K562 (cell line): ENCODE measurements around the gene KCTD15. TPM values are rescaled to one million over a fixed set of nuclear protein-coding genes. Genes with fewer than 3 reads are reported as not detected.

Experiments used
- ILK ChIP-seq: fragments of 450-650 bp; IDR thresholded peaks from 2 replicates; pipeline ENCODE4 v1.6.1; 2016; ENCODE audit warnings: missing genetic modification characterization, low read depth, mild to moderate bottlenecking, missing compliant biosample characterization, moderate library complexity, borderline replicate concordance
- KDM4B ChIP-seq, 2 experiments: fragments of 450-650 bp in 1 of 2; sonication (generic) in 1 of 2; IDR thresholded peaks; 2 replicates each; pipeline ENCODE4 v1.6.1; 2016 to 2017; ENCODE audit warnings: borderline replicate concordance in 2 of 2, antibody characterized with exemption in 1 of 2, low read depth in 1 of 2, mild to moderate bottlenecking in 1 of 2
- KHSRP ChIP-seq: fragments of 450-650 bp; IDR thresholded peaks from 2 replicates; pipeline ENCODE4 v1.6.1; 2017
- NCOA1 ChIP-seq: fragments of 450-650 bp; IDR thresholded peaks from 2 replicates; pipeline ENCODE4 v1.6.1; 2016; ENCODE audit warnings: low read depth
- NFE2L1 ChIP-seq: fragments of 450-650 bp; IDR thresholded peaks from 2 replicates; pipeline ENCODE4 v1.6.1; 2016; ENCODE audit warnings: missing genetic modification characterization, low read depth, mild to moderate bottlenecking, missing compliant biosample characterization, moderate library complexity, borderline replicate concordance
- POLR2G ChIP-seq: fragments of 200-400 bp; formaldehyde crosslinking; IDR thresholded peaks from 2 replicates; pipeline ENCODE4 v1.6.1; 2017; ENCODE audit warnings: low read depth, mild to moderate bottlenecking, antibody characterized with exemption, low read length, moderate library complexity
- RNF2 ChIP-seq: sonication (generic); IDR thresholded peaks from 2 replicates; pipeline ENCODE4 v1.6.1; 2016
- SMAD3 ChIP-seq: fragments of 450-650 bp; formaldehyde crosslinking; conservative IDR thresholded peaks from 2 replicates; pipeline ENCODE4 v1.4.0; 2020; ENCODE audit warnings: mild to moderate bottlenecking
- TCF7 ChIP-seq: sonication (generic); IDR thresholded peaks from 2 replicates; pipeline ENCODE4 v1.6.1; 2016; ENCODE audit warnings: antibody characterized with exemption, borderline replicate concordance
- ZNF586 ChIP-seq: fragments of 450-650 bp; formaldehyde crosslinking; conservative IDR thresholded peaks from 2 replicates; pipeline ENCODE4 v1.4.0; 2020; ENCODE audit warnings: mild to moderate bottlenecking, moderate library complexity
- polyA plus RNA-seq, 8 experiments: library from polyadenylated mRNA; depleted of rRNA in 4 of 8; stranded (reverse) in 5 of 8; unstranded in 3 of 8; fragments of >200 nt; fragmentation: Nextera tagmentation in 2 of 8; fragmentation: Illumina TruSeq in 1 of 8; extraction: Ambion mirVana in 2 of 8; extraction: Trizol in 1 of 8; gene quantifications; 2 replicates each; pipeline versions ENCODE4 v1.2.1 to v1.2.3, GENCODE V29; 2011 to 2014; ENCODE audit warnings: inconsistent platforms in 1 of 8, missing spikeins in 1 of 8
- total RNA-seq, 7 experiments: library from RNA; depleted of rRNA in 6 of 7; stranded (reverse); fragments of >200 nt in 6 of 7; fragmentation: Illumina TruSeq in 2 of 7; extraction: Trizol in 2 of 7; gene quantifications; 2 replicates each; pipeline versions ENCODE4 v1.2.1 to v1.2.3, GENCODE V29; 2011 to 2021; ENCODE audit warnings: low replicate concordance in 1 of 7
- TF ChIP-seq, protein P1 (sequence below): fragments of 450-650 bp; IDR thresholded peaks from 2 replicates; pipeline ENCODE4 v1.6.1; 2016; ENCODE audit warnings: mild to moderate bottlenecking, moderate library complexity
- TF ChIP-seq, protein P2 (sequence below): sonication (generic); formaldehyde crosslinking; IDR thresholded peaks from 2 replicates; pipeline ENCODE4 v1.8.0; 2023; ENCODE audit warnings: mild to moderate bottlenecking, missing genetic modification reagents

The KCTD15 gene
- total and polyA plus RNA-seq, 9 of the 15 experiments (the other 6 are each of a cell fraction or from before 2014, with no cell fraction given) = 1.7 to 49.0 (median 11.8) TPM

DNA sequence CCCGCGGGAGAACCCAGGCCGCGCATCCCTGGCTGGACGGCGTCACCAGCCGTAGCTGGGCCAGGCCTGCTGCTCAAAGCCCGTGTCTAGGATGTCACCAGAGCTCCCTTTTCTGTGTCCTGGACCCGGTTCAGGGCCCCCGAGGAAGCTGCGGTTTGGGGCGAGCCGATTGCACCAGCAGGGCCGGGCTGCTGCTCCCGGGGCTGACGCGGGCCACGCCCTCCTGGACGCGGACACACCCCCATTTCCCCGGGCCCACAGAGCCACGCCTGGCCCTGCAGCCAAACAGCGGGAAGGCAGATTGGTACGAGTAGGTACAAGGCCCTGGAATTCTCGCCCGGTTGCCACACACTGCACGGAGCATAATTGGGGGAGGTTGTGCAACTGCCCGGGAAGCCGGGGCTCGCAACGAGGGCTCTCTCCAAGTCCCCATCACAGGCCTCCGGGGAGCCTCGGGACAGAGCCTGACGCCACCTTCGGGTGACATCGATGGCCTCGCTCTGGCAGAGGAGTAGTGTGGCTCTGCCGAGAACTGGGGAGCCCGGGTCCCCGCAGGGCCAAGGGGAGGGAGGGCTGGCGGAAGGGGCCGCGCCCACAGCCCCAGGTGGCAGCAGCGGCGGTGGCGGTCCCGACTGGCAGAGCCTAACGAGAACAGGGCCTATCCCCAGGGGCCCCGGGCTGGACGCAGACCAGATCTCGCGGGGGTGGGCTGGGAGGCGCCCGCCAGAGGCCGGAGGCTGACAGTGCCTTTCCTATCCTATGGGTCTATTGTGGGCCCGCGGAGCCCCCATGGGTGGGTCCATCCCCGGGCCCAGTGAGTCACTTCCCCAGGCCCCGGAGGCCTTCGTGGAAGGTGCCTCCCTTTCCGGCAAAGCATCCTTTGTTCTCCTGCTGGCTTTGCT, 23.5 kb downstream of the KCTD15 start (continued):
- TF ChIP-seq, protein P1, sequence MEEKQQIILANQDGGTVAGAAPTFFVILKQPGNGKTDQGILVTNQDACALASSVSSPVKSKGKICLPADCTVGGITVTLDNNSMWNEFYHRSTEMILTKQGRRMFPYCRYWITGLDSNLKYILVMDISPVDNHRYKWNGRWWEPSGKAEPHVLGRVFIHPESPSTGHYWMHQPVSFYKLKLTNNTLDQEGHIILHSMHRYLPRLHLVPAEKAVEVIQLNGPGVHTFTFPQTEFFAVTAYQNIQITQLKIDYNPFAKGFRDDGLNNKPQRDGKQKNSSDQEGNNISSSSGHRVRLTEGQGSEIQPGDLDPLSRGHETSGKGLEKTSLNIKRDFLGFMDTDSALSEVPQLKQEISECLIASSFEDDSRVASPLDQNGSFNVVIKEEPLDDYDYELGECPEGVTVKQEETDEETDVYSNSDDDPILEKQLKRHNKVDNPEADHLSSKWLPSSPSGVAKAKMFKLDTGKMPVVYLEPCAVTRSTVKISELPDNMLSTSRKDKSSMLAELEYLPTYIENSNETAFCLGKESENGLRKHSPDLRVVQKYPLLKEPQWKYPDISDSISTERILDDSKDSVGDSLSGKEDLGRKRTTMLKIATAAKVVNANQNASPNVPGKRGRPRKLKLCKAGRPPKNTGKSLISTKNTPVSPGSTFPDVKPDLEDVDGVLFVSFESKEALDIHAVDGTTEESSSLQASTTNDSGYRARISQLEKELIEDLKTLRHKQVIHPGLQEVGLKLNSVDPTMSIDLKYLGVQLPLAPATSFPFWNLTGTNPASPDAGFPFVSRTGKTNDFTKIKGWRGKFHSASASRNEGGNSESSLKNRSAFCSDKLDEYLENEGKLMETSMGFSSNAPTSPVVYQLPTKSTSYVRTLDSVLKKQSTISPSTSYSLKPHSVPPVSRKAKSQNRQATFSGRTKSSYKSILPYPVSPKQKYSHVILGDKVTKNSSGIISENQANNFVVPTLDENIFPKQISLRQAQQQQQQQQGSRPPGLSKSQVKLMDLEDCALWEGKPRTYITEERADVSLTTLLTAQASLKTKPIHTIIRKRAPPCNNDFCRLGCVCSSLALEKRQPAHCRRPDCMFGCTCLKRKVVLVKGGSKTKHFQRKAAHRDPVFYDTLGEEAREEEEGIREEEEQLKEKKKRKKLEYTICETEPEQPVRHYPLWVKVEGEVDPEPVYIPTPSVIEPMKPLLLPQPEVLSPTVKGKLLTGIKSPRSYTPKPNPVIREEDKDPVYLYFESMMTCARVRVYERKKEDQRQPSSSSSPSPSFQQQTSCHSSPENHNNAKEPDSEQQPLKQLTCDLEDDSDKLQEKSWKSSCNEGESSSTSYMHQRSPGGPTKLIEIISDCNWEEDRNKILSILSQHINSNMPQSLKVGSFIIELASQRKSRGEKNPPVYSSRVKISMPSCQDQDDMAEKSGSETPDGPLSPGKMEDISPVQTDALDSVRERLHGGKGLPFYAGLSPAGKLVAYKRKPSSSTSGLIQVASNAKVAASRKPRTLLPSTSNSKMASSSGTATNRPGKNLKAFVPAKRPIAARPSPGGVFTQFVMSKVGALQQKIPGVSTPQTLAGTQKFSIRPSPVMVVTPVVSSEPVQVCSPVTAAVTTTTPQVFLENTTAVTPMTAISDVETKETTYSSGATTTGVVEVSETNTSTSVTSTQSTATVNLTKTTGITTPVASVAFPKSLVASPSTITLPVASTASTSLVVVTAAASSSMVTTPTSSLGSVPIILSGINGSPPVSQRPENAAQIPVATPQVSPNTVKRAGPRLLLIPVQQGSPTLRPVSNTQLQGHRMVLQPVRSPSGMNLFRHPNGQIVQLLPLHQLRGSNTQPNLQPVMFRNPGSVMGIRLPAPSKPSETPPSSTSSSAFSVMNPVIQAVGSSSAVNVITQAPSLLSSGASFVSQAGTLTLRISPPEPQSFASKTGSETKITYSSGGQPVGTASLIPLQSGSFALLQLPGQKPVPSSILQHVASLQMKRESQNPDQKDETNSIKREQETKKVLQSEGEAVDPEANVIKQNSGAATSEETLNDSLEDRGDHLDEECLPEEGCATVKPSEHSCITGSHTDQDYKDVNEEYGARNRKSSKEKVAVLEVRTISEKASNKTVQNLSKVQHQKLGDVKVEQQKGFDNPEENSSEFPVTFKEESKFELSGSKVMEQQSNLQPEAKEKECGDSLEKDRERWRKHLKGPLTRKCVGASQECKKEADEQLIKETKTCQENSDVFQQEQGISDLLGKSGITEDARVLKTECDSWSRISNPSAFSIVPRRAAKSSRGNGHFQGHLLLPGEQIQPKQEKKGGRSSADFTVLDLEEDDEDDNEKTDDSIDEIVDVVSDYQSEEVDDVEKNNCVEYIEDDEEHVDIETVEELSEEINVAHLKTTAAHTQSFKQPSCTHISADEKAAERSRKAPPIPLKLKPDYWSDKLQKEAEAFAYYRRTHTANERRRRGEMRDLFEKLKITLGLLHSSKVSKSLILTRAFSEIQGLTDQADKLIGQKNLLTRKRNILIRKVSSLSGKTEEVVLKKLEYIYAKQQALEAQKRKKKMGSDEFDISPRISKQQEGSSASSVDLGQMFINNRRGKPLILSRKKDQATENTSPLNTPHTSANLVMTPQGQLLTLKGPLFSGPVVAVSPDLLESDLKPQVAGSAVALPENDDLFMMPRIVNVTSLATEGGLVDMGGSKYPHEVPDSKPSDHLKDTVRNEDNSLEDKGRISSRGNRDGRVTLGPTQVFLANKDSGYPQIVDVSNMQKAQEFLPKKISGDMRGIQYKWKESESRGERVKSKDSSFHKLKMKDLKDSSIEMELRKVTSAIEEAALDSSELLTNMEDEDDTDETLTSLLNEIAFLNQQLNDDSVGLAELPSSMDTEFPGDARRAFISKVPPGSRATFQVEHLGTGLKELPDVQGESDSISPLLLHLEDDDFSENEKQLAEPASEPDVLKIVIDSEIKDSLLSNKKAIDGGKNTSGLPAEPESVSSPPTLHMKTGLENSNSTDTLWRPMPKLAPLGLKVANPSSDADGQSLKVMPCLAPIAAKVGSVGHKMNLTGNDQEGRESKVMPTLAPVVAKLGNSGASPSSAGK = peak; percentile 70
- no peak for TF ChIP-seq KHSRP
- TF ChIP-seq KDM4B (IDR thresholded peaks at IDR 0.05; ENCODE audit: borderline replicate concordance in 2 of 2, low read depth in 1 of 2) = no peak
- no peak for TF ChIP-seq NFE2L1 (tag)
- peak; percentile 82 for TF ChIP-seq POLR2G
- no peak for TF ChIP-seq NCOA1
- TF ChIP-seq, protein P2, sequence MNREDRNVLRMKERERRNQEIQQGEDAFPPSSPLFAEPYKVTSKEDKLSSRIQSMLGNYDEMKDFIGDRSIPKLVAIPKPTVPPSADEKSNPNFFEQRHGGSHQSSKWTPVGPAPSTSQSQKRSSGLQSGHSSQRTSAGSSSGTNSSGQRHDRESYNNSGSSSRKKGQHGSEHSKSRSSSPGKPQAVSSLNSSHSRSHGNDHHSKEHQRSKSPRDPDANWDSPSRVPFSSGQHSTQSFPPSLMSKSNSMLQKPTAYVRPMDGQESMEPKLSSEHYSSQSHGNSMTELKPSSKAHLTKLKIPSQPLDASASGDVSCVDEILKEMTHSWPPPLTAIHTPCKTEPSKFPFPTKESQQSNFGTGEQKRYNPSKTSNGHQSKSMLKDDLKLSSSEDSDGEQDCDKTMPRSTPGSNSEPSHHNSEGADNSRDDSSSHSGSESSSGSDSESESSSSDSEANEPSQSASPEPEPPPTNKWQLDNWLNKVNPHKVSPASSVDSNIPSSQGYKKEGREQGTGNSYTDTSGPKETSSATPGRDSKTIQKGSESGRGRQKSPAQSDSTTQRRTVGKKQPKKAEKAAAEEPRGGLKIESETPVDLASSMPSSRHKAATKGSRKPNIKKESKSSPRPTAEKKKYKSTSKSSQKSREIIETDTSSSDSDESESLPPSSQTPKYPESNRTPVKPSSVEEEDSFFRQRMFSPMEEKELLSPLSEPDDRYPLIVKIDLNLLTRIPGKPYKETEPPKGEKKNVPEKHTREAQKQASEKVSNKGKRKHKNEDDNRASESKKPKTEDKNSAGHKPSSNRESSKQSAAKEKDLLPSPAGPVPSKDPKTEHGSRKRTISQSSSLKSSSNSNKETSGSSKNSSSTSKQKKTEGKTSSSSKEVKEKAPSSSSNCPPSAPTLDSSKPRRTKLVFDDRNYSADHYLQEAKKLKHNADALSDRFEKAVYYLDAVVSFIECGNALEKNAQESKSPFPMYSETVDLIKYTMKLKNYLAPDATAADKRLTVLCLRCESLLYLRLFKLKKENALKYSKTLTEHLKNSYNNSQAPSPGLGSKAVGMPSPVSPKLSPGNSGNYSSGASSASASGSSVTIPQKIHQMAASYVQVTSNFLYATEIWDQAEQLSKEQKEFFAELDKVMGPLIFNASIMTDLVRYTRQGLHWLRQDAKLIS (CRISPR knock-in tag) = no peak
- no peak for TF ChIP-seq ZNF586 (CRISPR knock-in tag)
- peak; percentile 56; the same call in 1 of the 2 replicates for TF ChIP-seq RNF2
- TF ChIP-seq ILK = no peak
- TF ChIP-seq SMAD3 = no peak
- TF ChIP-seq TCF7 = no peak
